Measurements from ENCODE around the gene KRTAP12-3.
"Not testable (repeated sequence)": the region's sequence is repeated elsewhere in the genome, so short reads cannot be mapped to it uniquely, and the experiment has no call there.

The KRTAP12-3 gene

GRCh38 chr21:44626673-44627143 lies 31.0 kb upstream of the KRTAP12-3 start, which contains the start of gene KRTAP10-9:
Gene KRTAP10-9, plus strand, starts transcription at chr21:44627093. Its CDS starts 79 bp downstream, at chr21:44627172.
- DNase-seq (ENCODE audit: low read depth in 2 of 2), result no peak
- no peak within 1 kb of the TSS for H3K4me3 ChIP-seq (replicated peaks in 1 of 2; ENCODE audit: low read depth in 2 of 2, low read length in 2 of 2)
- TF ChIP-seq CTCF (IDR thresholded peaks at IDR 0.05; ENCODE audit: low read depth, low read length), result no peak

DNA sequence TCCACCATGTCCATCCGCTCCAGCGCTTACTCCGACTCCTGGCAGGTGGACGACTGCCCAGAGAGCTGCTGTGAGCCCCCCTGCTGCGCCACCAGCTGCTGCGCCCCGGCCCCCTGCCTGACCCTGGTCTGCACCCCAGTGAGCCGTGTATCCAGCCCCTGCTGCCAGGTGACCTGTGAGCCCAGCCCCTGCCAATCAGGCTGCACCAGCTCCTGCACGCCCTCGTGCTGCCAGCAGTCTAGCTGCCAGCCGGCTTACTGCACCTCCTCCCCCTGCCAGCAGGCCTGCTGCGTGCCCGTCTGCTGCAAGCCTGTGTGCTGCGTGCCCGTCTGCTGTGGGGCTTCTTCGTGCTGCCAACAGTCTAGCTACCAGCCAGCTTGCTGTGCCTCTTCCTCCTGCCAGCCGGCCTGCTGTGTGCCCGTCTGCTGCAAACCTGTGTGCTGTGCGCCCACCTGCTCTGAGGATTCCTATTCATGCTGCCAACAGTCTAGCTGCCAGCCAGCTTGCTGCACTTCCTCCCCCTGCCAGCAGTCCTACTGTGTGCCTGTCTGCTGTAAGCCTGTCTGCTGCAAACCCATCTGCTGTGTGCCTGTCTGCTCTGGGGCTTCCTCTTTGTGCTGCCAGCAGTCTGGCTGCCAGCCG lies 30.4 kb upstream of the KRTAP12-3 start:
- not testable (repeated sequence) for DNase-seq (ENCODE audit: low read depth in 2 of 2); H3K4me3 ChIP-seq (replicated peaks in 1 of 2; ENCODE audit: low read depth in 2 of 2, low read length in 2 of 2)

DNA sequence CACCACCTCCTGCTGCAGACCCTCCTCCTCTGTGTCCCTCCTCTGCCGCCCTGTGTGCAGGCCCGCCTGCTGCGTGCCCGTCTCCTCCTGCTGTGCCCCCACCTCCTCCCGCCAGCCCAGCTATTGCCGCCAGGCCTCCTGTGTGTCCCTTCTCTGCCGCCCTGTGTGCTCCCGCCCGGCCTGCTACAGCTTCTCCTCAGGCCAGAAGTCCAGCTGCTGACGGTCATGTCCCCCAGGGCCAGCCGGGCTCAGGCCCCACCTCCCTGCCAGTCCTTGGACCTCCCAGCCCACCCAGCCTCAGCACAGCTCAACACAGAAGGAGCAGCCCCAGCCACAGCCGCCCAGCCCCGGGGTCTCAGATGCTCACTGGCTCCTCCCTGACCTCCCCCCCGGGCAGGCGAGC lies 29.9 kb upstream of the KRTAP12-3 start:
- DNase-seq (ENCODE audit: low read depth in 2 of 2); H3K4me3 ChIP-seq (replicated peaks in 1 of 2; ENCODE audit: low read depth in 2 of 2, low read length in 2 of 2): not testable (repeated sequence)

DNA sequence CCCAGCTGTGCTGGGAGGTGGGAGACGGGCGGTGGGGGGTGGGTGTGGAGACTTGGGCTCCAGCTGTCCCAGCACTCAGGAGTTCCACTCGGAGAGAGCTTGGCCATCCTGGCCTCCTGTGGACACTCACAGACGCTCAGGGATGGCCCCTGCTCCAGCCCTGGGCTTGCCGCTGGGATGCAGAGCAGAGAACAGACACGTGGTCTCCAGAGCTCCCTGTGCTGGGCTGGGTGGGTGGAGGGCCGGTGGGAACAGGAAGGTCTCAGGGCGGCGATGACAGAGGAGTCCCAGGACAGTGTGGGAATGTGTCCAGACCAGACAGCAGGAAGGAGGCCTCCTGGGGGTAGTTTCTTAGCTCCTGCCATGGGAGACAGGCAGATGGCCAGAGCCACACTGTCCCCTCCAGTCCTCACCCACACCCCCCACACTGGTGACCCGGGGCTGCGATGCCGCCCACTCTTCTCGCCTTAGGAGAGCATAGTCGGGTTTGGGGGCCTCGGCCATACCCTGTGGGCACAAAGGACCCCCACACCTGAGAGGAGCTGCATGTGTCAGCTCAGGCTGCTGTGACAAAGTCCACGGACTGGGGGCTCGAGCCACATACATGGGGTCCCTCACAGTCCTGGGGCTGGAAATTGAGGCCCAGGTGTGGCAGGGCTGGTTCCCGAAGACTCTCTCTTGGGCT lies 28.9 kb upstream of the KRTAP12-3 start:
- no peak for TF ChIP-seq CTCF (IDR thresholded peaks at IDR 0.05; ENCODE audit: low read depth, low read length)
- DNase-seq (ENCODE audit: low read depth in 2 of 2), result no peak
- no peak overlapping the region for H3K4me3 ChIP-seq (replicated peaks in 1 of 2; ENCODE audit: low read depth in 2 of 2, low read length in 2 of 2)

DNA sequence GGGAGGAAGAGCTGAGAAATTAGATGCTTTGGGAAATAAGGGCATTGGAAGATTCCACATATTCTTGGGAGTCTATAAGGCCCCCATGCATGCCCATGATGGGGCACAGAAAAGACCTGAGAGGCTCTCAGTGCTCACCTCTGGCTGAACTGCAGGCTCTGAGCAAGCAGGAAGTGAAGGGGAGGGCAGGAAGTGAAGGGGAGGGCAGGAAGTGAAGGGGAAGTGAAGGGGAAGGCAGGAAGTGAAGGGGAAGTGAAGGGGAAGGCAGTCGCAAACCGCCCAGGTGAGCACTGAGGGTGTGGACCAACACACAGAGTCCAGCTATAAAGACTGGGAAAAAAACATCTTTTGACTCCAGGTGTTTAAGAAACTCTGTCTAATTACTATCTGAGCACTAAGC lies 27.3 kb upstream of the KRTAP12-3 start:
- no peak for DNase-seq (ENCODE audit: low read depth in 2 of 2)
- no peak for TF ChIP-seq CTCF (IDR thresholded peaks at IDR 0.05; ENCODE audit: low read depth, low read length)
- no peak overlapping the region for H3K4me3 ChIP-seq (replicated peaks in 1 of 2; ENCODE audit: low read depth in 2 of 2, low read length in 2 of 2)

- TF ChIP-seq CTCF (IDR thresholded peaks at IDR 0.05; ENCODE audit: low read depth, low read length), result no peak
- DNase-seq (ENCODE audit: low read depth in 2 of 2), result no peak
- H3K4me3 ChIP-seq (replicated peaks in 1 of 2; ENCODE audit: low read depth in 2 of 2, low read length in 2 of 2), result no peak overlapping the region
Measured at GRCh38 chr21:44632067-44632466, 25.7 kb upstream of the KRTAP12-3 start.

DNA sequence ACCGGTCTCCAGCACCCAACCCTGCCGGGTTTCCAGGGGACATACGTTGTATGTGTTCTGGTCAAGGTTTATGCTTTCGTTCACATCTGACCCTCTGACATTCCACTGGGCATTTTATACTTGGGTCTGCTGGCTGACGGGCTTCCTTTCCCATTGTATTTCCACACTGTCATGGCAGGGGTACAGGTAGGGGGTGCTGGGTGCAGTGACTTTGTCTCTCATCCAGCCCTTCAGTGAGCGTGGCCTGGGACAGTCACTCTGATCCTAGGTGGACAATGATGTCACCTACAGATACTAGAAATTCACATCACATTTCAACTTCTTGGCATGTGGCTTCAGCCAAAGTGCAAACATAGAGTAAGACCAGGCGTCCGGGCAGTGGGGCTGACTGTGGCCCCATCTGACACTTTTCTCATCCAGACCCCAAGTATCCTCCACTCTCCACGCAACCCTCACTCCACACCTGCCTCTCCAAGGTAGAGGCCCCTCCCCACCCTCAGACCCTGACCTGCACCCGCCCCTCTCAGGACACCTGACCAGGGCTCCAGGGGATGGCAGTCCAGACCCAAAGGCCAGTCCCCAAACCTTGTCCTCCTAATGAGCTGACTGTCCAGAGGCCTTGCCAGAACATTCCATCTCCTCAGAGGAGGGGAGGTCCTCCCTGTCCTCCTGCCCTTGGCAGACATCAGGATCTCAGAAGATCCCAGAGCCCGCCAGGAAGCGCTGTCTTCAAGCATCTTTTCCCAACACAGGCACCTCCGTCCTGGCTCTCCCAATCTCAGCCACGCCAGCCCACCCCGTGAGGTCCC lies 21.3 kb upstream of the KRTAP12-3 start:
- no peak for TF ChIP-seq CTCF (IDR thresholded peaks at IDR 0.05; ENCODE audit: low read depth, low read length)

More for the DNA sequence above, 21.3 kb upstream of the KRTAP12-3 start:
- no peak for DNase-seq (ENCODE audit: low read depth in 2 of 2)
- no peak overlapping the region for H3K4me3 ChIP-seq (replicated peaks in 1 of 2; ENCODE audit: low read depth in 2 of 2, low read length in 2 of 2)
